Body of pancreas (tissue), 4 donors: ENCODE measurements around the gene GIGYF2. TPM values are rescaled to one million over a fixed set of nuclear protein-coding genes. Genes with fewer than 3 reads are reported as not detected.

Experiments
- ATAC-seq: fragments of 150-250 bp; one replicate; pipeline ENCODE4 v1.9.1; 2016
- DNase-seq, 4 donors: peaks; one replicate each; pipeline ENCODE4 v3.0.0-alpha.2; 2019
- H3K27ac ChIP-seq, 4 donors: fragments of 200-600 bp; sonication (generic); 1 replicate in 3 of 4; 2 replicates in 1 of 4; pipeline versions ENCODE4 v1.5.1 to v1.6.1; 2016 to 2019; ENCODE audit warnings: mild to moderate bottlenecking in 1 of 4, mixed read lengths in 1 of 4, moderate library complexity in 1 of 4
- H3K27me3 ChIP-seq, 2 donors: fragments of 200-600 bp; sonication (generic); one replicate each; pipeline ENCODE4 v1.6.0; 2016; ENCODE audit warnings: mild to moderate bottlenecking in 1 of 2
- H3K36me3 ChIP-seq, 2 donors: fragments of 200-600 bp; sonication (generic); replicated peaks in 1 of 2; 2 replicates each; pipeline ENCODE4 v1.5.1; 2016; ENCODE audit warnings: low read depth in 2 of 2; ENCODE audit not compliant: insufficient read depth in 1 of 2
- H3K4me1 ChIP-seq: fragments of 200-600 bp; sonication (generic); one replicate; pipeline ENCODE4 v1.6.0; 2016
- H3K4me3 ChIP-seq, 2 donors: fragments of 200-600 bp; sonication (generic); 1 replicate in 1 of 2; 2 replicates in 1 of 2; pipeline ENCODE4 v1.5.1; 2016 to 2019
- H3K9me3 ChIP-seq, 3 donors: fragments of 200-600 bp; sonication (generic); 1 replicate in 2 of 3; 2 replicates in 1 of 3; pipeline ENCODE4 v1.5.1; 2016
- POLR2A ChIP-seq, 3 donors: fragments of 450-650 bp; IDR thresholded peaks; one replicate each; pipeline ENCODE4 v1.6.1; 2016; ENCODE audit warnings: antibody characterized with exemption in 3 of 3, mild to moderate bottlenecking in 2 of 3
- WGBS, 2 donors: methylation state at CpG; one replicate each; pipeline ENCODE4 v1.1.5; 2017; 5-methylcytosine and 5-hydroxymethylcytosine counted together
- intact Hi-C: fragments of 100-400 bp; cut with DNase I; formaldehyde crosslinking; loops from one replicate; pipeline ENCODE4 v1.15.1; 2023
- total RNA-seq, 2 donors: library from RNA; depleted of rRNA; stranded (reverse); fragments of >200 nt; gene quantifications; one replicate each; pipeline ENCODE4 v1.1.0, GENCODE V29; 2016
- TF ChIP-seq, protein P1 (sequence below), 7 experiments: fragments of 450-650 bp in 4 of 7; fragments of 200-600 bp in 3 of 7; sonication (generic) in 3 of 7; IDR thresholded peaks; one replicate each; pipeline ENCODE4 v1.5.1; 2016 to 2019; ENCODE audit warnings: antibody characterized with exemption in 7 of 7

GIGYF2 gene
- total RNA-seq, 2 donors from 2014 or later: 66.2 to 107 TPM

DNA sequence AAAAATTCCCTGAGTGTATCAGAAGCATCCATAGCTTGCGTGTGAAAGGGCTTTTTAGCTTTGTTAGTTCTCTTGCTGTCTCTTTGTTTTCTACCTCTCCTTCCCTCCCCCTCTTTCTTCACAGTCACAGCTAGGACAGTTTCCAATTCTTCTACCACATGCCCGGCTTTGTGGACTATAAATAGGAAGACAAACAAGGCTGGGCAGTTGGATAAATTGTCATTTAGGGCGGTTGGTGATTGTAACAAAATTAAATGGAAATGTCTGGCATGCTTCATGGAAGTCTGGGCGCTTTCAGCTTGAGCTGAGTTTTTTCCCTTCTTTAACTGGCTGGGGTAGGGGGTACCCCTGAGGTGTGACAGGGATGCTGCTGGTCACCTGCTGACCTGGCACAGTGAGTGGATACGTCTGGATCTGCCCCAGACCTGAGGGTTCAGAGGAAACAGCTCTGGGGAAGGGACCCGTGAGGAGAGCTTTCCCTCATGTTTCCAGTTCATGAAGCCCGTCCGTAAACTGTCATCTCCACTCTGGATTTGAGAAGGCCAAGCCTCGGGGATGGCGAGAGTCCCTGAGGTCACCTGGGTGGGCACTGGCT is 29.0 kb upstream of the GIGYF2 start:
- no peak overlapping the region for H3K27ac ChIP-seq
- no peaks in the 10 kb centered on the region for H3K9me3 ChIP-seq
- H3K4me3 ChIP-seq: no peak overlapping the region
- DNase-seq: peak in 1 of 4 donors; percentile 11
- no peak for ATAC-seq
- TF ChIP-seq, protein P1, sequence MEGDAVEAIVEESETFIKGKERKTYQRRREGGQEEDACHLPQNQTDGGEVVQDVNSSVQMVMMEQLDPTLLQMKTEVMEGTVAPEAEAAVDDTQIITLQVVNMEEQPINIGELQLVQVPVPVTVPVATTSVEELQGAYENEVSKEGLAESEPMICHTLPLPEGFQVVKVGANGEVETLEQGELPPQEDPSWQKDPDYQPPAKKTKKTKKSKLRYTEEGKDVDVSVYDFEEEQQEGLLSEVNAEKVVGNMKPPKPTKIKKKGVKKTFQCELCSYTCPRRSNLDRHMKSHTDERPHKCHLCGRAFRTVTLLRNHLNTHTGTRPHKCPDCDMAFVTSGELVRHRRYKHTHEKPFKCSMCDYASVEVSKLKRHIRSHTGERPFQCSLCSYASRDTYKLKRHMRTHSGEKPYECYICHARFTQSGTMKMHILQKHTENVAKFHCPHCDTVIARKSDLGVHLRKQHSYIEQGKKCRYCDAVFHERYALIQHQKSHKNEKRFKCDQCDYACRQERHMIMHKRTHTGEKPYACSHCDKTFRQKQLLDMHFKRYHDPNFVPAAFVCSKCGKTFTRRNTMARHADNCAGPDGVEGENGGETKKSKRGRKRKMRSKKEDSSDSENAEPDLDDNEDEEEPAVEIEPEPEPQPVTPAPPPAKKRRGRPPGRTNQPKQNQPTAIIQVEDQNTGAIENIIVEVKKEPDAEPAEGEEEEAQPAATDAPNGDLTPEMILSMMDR (IDR thresholded peaks at IDR 0.05): no peak
- TF ChIP-seq POLR2A (IDR thresholded peaks at IDR 0.05): no peak
- intact Hi-C loops: no loop called here
- no peaks in the 10 kb centered on the region for H3K27me3 ChIP-seq
- peaks cover 13% of the 10 kb centered on the region for H3K4me1 ChIP-seq
- H3K36me3 ChIP-seq: no peaks in the 10 kb centered on the region
- 53 to 54% methylated on average over 10 of the region's 10 CpGs for WGBS, 2 donors

DNA sequence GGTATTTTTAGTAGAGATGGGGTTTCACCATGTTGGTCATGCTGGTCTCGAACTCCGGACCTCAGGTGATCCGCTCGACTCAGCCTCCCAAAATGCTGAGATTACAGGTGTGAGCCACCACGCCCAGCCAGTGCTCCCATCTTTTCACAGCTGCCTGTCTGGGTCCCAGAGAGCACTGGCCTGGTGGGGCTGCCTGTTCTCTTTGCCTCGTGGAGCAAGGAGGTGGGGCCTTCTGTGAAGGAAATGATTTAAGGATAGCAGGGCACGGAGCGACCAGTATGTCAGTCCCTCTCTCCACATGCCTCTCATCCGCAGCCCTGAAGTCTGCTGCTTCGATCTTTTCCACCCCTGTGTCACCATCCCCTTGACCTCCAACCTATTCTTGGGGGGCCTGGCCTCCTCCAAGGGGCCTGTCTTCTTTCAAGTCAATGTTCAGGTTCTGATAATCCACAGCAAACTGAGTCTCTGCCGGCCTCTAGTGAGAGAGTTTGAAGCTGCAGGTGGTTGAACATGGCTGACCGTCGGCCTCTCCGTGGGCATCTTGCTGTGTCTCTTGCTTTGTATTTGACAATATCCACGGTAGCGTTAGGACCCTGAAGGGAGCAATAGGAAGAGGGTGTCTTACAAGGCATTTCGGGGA is 28.2 kb upstream of the GIGYF2 start:
- no peak for ATAC-seq
- Histone ChIP-seq H3K27ac (no peak overlapping the region), H3K4me3 (no peak overlapping the region), H3K36me3 (no peaks in the 10 kb centered on the region), H3K4me1 (peaks cover 13% of the 10 kb centered on the region), H3K27me3 (no peaks in the 10 kb centered on the region), H3K9me3 (no peaks in the 10 kb centered on the region)
- intact Hi-C loops: no loop called here
- TF ChIP-seq POLR2A (IDR thresholded peaks at IDR 0.05): no peak
- TF ChIP-seq, protein P1 (IDR thresholded peaks at IDR 0.05): peak in 4 of 7 experiments; percentile 8 to 28 (median 22)
- peak in 3 of 4 donors; percentile 10 to 18 (median 13) for DNase-seq
- 65 to 72% methylated on average over 13 to 17 of the region's 17 CpGs for WGBS, 2 donors

DNA sequence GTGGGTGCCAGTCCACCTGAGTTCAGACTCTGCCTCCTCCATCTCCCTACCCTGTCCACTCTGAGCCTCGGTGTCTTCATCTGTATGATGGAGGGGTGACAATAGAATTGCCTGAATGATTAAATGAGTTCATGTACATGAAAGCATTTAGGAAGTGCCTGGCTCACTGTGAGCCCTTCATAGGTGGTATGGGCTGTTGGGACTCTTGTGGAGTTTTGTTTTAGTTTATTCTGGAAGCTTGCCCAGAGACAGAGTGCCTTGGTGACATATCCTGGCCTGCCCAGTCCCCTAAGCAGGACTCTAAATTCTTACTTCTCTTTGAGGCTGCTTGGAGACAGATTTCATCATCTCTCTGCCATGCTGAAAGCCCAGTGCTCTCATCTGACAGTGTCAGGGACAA is 24.5 kb upstream of the GIGYF2 start:
- Histone ChIP-seq H3K4me1 (peaks cover 12% of the 10 kb centered on the region), H3K9me3 (no peaks in the 10 kb centered on the region), H3K36me3 (no peaks in the 10 kb centered on the region), H3K4me3 (no peak overlapping the region), H3K27ac (no peak overlapping the region), H3K27me3 (no peaks in the 10 kb centered on the region)
- WGBS, 2 donors: 44 to 80% methylated on average over 1 of the region's 1 CpG
- intact Hi-C loops: no loop called here
- TF ChIP-seq POLR2A (IDR thresholded peaks at IDR 0.05): no peak
- TF ChIP-seq, protein P1 (IDR thresholded peaks at IDR 0.05): no peak
- no peak for ATAC-seq
- DNase-seq: peak in 1 of 4 donors; percentile 21

DNA sequence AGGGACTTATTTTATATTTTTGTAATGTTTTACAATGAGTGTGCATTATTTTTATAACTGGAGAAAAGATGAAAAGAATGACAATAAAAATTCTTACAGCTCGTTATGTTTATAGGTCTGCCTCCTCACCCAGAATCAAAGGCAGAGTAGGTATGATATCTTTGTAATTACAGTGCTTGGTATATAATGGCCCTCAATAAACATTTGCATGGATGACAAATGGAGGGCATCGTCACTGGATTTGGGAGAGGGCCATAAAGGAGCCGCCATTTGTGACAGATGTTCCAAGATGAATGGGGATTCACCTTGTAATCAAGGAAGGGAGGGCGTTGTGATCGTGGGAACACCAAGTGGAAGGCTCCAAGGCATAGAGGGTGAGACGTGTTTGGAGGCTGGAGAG is 22.6 kb upstream of the GIGYF2 start:
- TF ChIP-seq POLR2A (IDR thresholded peaks at IDR 0.05): no peak
- TF ChIP-seq, protein P1 (IDR thresholded peaks at IDR 0.05): no peak
- WGBS, 2 donors: 76 to 78% methylated on average over 6 of the region's 6 CpGs
- Histone ChIP-seq H3K27me3 (no peaks in the 10 kb centered on the region), H3K27ac (no peak overlapping the region), H3K4me1 (peaks cover 4% of the 10 kb centered on the region), H3K36me3 (no peaks in the 10 kb centered on the region), H3K9me3 (no peaks in the 10 kb centered on the region), H3K4me3 (no peak overlapping the region)
- intact Hi-C loops: no loop called here
- no peak for DNase-seq
- ATAC-seq: no peak

DNA sequence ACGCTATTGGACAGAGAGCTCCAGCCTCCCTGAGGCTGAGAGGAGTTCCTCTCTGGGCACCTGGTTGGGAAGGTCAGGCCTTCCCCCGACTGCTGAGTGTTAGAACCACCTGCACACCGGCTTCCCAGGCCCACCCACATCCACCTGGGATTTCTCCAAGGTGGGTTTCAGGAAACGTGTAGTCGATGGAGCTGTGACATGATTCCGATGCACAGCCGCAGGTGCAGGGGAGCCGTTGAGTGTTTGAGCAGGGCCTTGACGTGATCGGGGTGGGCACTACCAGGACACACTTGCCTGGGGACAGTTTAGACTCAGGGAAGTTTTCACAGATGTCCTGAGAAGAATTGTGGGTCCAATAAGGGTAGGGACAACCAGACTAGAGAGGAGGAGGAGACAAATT is 21.8 kb upstream of the GIGYF2 start:
- DNase-seq (no peak), ATAC-seq (no peak)
- intact Hi-C loops: no loop called here
- Histone ChIP-seq H3K36me3 (no peaks in the 10 kb centered on the region), H3K4me3 (no peak overlapping the region), H3K27me3 (no peaks in the 10 kb centered on the region), H3K27ac (no peak overlapping the region), H3K4me1 (peaks cover 4% of the 10 kb centered on the region), H3K9me3 (no peaks in the 10 kb centered on the region)
- 87 to 89% methylated on average over 9 to 10 of the region's 10 CpGs for WGBS, 2 donors
- TF ChIP-seq POLR2A (IDR thresholded peaks at IDR 0.05): no peak
- TF ChIP-seq, protein P1 (IDR thresholded peaks at IDR 0.05): no peak
